H1 (cell line): Measurements from ENCODE around the gene APC2.

Experiments
- BCL11A ChIP-seq, 2 experiments: IDR thresholded peaks; one replicate each; pipeline ENCODE4 v1.6.1; 2011; ENCODE audit warnings: low read depth in 2 of 2, low read length in 2 of 2, mild to moderate bottlenecking in 2 of 2
- CHD1 ChIP-seq: IDR thresholded peaks from 2 replicates; pipeline ENCODE4 v1.6.1; 2012; ENCODE audit warnings: low read depth, low read length, improper control_type of control experiment
- CHD7 ChIP-seq: fragments of 300-600 bp; sonication (generic); IDR thresholded peaks from 2 replicates; pipeline ENCODE4 v1.7.1; 2012; ENCODE audit warnings: low read length, moderate library complexity, mild to moderate bottlenecking, inconsistent platforms; ENCODE audit not compliant: insufficient replicate concordance
- CREB1 ChIP-seq: IDR thresholded peaks from 2 replicates; pipeline ENCODE4 v1.6.1; 2012; ENCODE audit warnings: inconsistent platforms
- EP300 ChIP-seq, 2 experiments: IDR thresholded peaks; 1 replicate in 1 of 2; 2 replicates in 1 of 2; pipeline ENCODE4 v1.6.1; 2011 to 2012; ENCODE audit warnings: low read depth in 2 of 2, low read length in 2 of 2, mild to moderate bottlenecking in 2 of 2, borderline replicate concordance in 1 of 2, inconsistent platforms in 1 of 2, moderate library complexity in 1 of 2
- EZH2 ChIP-seq: fragments of 200-600 bp; sonication (generic); IDR thresholded peaks from 2 replicates; pipeline ENCODE4 v1.7.1; 2012; ENCODE audit warnings: low read depth, mild to moderate bottlenecking, moderate library complexity, low read length, inconsistent platforms; ENCODE audit not compliant: severe bottlenecking
- HDAC6 ChIP-seq: IDR thresholded peaks from one replicate; pipeline ENCODE4 v1.7.1; 2012; ENCODE audit warnings: low read depth, mild to moderate bottlenecking, inconsistent platforms, low read length, moderate library complexity
- MAFK ChIP-seq: IDR thresholded peaks from 2 replicates; pipeline ENCODE4 v1.6.1; 2012; ENCODE audit warnings: low read depth, mild to moderate bottlenecking, improper control_type of control experiment, low read length
- RAD21 ChIP-seq, 2 experiments: IDR thresholded peaks in 1 of 2; conservative IDR thresholded peaks in 1 of 2; 2 replicates each; pipeline ENCODE4 v1.6.1; 2011; ENCODE audit warnings: low read depth in 2 of 2, low read length in 2 of 2, improper control_type of control experiment in 1 of 2, inconsistent platforms in 1 of 2, mild to moderate bottlenecking in 1 of 2, moderate library complexity in 1 of 2
- SRF ChIP-seq: IDR thresholded peaks from 2 replicates; pipeline ENCODE4 v1.6.1; 2011; ENCODE audit warnings: mild to moderate bottlenecking, low read depth, low read length, moderate library complexity
- YY1 ChIP-seq: IDR thresholded peaks from 2 replicates; pipeline ENCODE4 v1.6.1; 2011; ENCODE audit warnings: low read depth, mild to moderate bottlenecking, low read length
- ZNF274 ChIP-seq: IDR thresholded peaks from 2 replicates; pipeline ENCODE4 v1.7.0; 2012; ENCODE audit warnings: low read length, borderline replicate concordance; ENCODE audit errors: extremely low read depth
- TF ChIP-seq, protein P1 (sequence below), 3 experiments: IDR thresholded peaks; 1 replicate in 2 of 3; 2 replicates in 1 of 3; pipeline versions ENCODE4 v1.5.1 to v1.6.1; 2011; ENCODE audit warnings: low read length in 3 of 3, mild to moderate bottlenecking in 3 of 3, inconsistent platforms in 2 of 3, low read depth in 1 of 3, moderate library complexity in 1 of 3; ENCODE audit not compliant: insufficient read depth in 1 of 3; ENCODE audit errors: control extremely low read depth in 1 of 3
- TF ChIP-seq, protein P2 (sequence below): IDR thresholded peaks from 2 replicates; pipeline ENCODE4 v1.6.1; 2011; ENCODE audit warnings: low read depth, mild to moderate bottlenecking, low read length; ENCODE audit not compliant: insufficient read depth

- TF ChIP-seq, protein P1, sequence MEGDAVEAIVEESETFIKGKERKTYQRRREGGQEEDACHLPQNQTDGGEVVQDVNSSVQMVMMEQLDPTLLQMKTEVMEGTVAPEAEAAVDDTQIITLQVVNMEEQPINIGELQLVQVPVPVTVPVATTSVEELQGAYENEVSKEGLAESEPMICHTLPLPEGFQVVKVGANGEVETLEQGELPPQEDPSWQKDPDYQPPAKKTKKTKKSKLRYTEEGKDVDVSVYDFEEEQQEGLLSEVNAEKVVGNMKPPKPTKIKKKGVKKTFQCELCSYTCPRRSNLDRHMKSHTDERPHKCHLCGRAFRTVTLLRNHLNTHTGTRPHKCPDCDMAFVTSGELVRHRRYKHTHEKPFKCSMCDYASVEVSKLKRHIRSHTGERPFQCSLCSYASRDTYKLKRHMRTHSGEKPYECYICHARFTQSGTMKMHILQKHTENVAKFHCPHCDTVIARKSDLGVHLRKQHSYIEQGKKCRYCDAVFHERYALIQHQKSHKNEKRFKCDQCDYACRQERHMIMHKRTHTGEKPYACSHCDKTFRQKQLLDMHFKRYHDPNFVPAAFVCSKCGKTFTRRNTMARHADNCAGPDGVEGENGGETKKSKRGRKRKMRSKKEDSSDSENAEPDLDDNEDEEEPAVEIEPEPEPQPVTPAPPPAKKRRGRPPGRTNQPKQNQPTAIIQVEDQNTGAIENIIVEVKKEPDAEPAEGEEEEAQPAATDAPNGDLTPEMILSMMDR (IDR thresholded peaks at IDR 0.05; ENCODE audit: control extremely low read depth in 1 of 3, insufficient read depth in 1 of 3, low read depth in 1 of 3, low read length in 3 of 3), result no peak
- no peak for TF ChIP-seq CHD7
- TF ChIP-seq MAFK, result no peak
- no peak for TF ChIP-seq CREB1
- TF ChIP-seq SRF, result no peak
- TF ChIP-seq, protein P2, sequence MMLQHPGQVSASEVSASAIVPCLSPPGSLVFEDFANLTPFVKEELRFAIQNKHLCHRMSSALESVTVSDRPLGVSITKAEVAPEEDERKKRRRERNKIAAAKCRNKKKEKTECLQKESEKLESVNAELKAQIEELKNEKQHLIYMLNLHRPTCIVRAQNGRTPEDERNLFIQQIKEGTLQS, result no peak
- TF ChIP-seq RAD21 (IDR thresholded peaks at IDR 0.05 in 1 of 2, conservative IDR thresholded peaks at IDR 0.05 in 1 of 2; ENCODE audit: low read depth in 2 of 2, low read length in 2 of 2), result no peak
- no peak for TF ChIP-seq BCL11A (IDR thresholded peaks at IDR 0.05; ENCODE audit: low read depth in 2 of 2, low read length in 2 of 2)
- TF ChIP-seq HDAC6, result no peak
- TF ChIP-seq EZH2, result peak; percentile 61
- TF ChIP-seq ZNF274, result no peak
- TF ChIP-seq EP300 (IDR thresholded peaks at IDR 0.05; ENCODE audit: borderline replicate concordance in 1 of 2, low read depth in 2 of 2, low read length in 2 of 2), result no peak
- no peak for TF ChIP-seq YY1
- no peak for TF ChIP-seq CHD1
These were observed 17.2 kb downstream of the APC2 start for GRCh38 chr19:1467215-1467489.
